Ectodermal cell (in vitro differentiated cells): ENCODE data around the gene SLC18A3.

Experiments used
- H3K27ac ChIP-seq: 2 replicates; pipeline ENCODE4 v1.7.0; 2013; ENCODE audit warnings: mild to moderate bottlenecking, low read depth, low read length; ENCODE audit not compliant: insufficient read depth, poor library complexity, severe bottlenecking
- H3K27me3 ChIP-seq: 2 replicates; pipeline ENCODE4 v1.7.0; 2013; ENCODE audit warnings: mild to moderate bottlenecking, low read length; ENCODE audit not compliant: insufficient read depth, control insufficient read depth, poor library complexity, severe bottlenecking
- H3K36me3 ChIP-seq: one replicate; pipeline ENCODE4 v1.7.0; 2013; ENCODE audit warnings: low read length; ENCODE audit not compliant: control insufficient read depth, insufficient read depth
- H3K4me1 ChIP-seq: one replicate; pipeline ENCODE4 v1.7.0; 2013; ENCODE audit warnings: low read length; ENCODE audit not compliant: control insufficient read depth, insufficient read depth
- H3K4me3 ChIP-seq: 2 replicates; pipeline ENCODE4 v1.7.0; 2013; ENCODE audit warnings: low read depth, low read length, control low read depth; ENCODE audit not compliant: insufficient read depth
- H3K9me3 ChIP-seq: 2 replicates; pipeline ENCODE4 v1.7.0; 2013; ENCODE audit warnings: mild to moderate bottlenecking, low read length, moderate library complexity; ENCODE audit not compliant: control insufficient read depth
- WGBS, 2 experiments: methylation state at CpG; one replicate each; pipeline ENCODE4 v1.1.7; 2013; ENCODE audit warnings: missing lambda C conversion rate in 2 of 2; 5-methylcytosine and 5-hydroxymethylcytosine counted together

SLC18A3 gene

DNA sequence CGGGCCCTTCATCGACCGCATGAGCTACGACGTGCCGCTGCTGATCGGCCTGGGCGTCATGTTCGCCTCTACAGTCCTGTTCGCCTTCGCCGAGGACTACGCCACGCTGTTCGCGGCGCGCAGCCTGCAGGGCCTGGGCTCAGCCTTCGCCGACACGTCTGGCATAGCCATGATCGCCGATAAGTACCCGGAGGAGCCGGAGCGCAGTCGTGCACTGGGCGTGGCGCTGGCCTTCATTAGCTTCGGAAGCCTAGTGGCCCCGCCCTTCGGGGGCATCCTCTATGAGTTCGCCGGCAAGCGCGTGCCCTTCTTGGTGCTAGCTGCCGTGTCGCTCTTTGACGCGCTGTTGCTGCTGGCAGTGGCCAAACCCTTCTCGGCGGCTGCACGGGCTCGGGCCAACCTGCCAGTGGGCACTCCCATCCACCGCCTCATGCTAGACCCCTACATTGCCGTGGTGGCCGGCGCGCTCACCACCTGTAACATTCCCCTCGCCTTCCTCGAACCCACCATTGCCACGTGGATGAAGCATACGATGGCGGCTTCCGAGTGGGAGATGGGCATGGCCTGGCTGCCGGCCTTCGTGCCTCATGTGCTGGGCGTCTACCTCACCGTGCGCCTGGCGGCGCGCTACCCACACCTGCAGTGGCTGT lies 1.2 kb downstream of the SLC18A3 start:
- 8 to 9% methylated on average over 63 of the region's 63 CpGs for WGBS, 2 experiments
- no peak overlapping the region for H3K4me3 ChIP-seq

DNA sequence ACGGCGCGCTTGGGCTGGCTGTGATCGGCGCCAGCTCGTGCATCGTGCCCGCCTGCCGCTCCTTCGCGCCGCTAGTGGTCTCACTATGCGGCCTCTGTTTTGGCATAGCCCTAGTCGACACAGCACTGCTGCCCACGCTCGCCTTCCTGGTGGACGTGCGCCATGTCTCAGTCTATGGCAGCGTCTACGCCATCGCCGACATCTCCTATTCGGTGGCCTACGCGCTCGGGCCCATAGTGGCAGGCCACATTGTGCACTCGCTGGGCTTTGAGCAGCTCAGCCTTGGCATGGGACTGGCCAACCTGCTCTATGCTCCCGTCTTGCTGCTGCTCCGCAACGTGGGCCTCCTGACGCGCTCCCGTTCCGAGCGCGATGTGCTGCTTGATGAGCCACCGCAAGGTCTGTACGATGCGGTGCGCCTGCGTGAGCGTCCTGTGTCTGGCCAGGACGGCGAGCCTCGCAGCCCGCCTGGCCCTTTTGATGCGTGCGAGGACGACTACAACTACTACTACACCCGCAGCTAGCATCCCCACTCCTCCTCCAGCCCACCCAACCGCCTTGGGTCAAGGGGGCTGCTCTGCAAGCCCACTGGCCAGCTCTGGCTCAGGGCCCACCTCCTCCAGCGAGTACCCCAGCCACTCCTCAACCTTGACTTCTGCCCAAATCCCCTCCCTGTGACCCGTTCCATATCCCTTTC lies 1.9 kb downstream of the SLC18A3 start:
- Histone ChIP-seq H3K27me3 (peaks cover 100% of the 10 kb centered on the region), H3K27ac (no peak overlapping the region), H3K4me3 (no peak overlapping the region), H3K9me3 (no peaks in the 10 kb centered on the region), H3K4me1 (peaks cover 21% of the 10 kb centered on the region), H3K36me3 (no peaks in the 10 kb centered on the region)
- 17% methylated on average over 53 of the region's 53 CpGs for WGBS, 2 experiments

More for the DNA sequence above, 1.2 kb downstream of the SLC18A3 start:
- no peaks in the 10 kb centered on the region for H3K36me3 ChIP-seq
- H3K27ac ChIP-seq = no peak overlapping the region
- H3K4me1 ChIP-seq = peaks cover 21% of the 10 kb centered on the region
- peaks cover 100% of the 10 kb centered on the region for H3K27me3 ChIP-seq
- no peaks in the 10 kb centered on the region for H3K9me3 ChIP-seq

GRCh38 chr10:49612513-49613164 lies 2.5 kb downstream of the SLC18A3 start:
- peaks cover 21% of the 10 kb centered on the region for H3K4me1 ChIP-seq
- H3K36me3 ChIP-seq = no peaks in the 10 kb centered on the region
- no peak overlapping the region for H3K27ac ChIP-seq
- 7% methylated on average over 29 of the region's 29 CpGs for WGBS, 2 experiments
- no peaks in the 10 kb centered on the region for H3K9me3 ChIP-seq
- peaks cover 100% of the 10 kb centered on the region for H3K27me3 ChIP-seq
- H3K4me3 ChIP-seq = no peak overlapping the region

- H3K9me3 ChIP-seq = no peaks in the 10 kb centered on the region
- no peaks in the 10 kb centered on the region for H3K36me3 ChIP-seq
- H3K27me3 ChIP-seq = peaks cover 99% of the 10 kb centered on the region
- no peak overlapping the region for H3K27ac ChIP-seq
- H3K4me3 ChIP-seq = no peak overlapping the region
- H3K4me1 ChIP-seq = peaks cover 21% of the 10 kb centered on the region
- 7 to 8% methylated on average over 23 of the region's 23 CpGs for WGBS, 2 experiments
Observed at GRCh38 chr10:49613165-49613881, 3.2 kb downstream of the SLC18A3 start.

DNA sequence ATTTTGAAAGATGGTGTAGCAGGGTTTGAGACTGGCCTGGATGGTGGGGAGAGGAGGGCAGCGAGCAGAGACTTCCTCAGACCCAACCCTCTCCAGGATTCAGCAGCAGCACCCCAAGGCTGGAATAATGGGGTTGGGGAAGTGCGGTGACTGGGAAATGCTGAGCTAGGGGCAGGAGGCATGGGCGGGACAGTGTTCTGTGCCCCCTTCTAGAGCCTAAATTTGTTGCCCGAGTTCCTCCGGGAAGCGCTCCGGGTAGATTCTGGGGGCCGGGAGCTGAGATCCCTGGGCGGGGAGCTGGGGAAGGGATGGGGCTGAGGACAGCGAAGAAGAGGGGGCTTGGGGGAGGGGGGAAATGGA lies 3.8 kb downstream of the SLC18A3 start, which contains the start of gene CHAT:
Gene CHAT, plus strand, starts transcription at position 156 of the 360 bp plus-strand sequence. Its CDS starts 153 bp downstream, at position 309.
- H3K36me3 ChIP-seq = no peaks in the 10 kb centered on the region
- 4 to 5% methylated on average over 10 of the region's 10 CpGs for WGBS, 2 experiments
- peaks cover 21% of the 10 kb centered on the region for H3K4me1 ChIP-seq
- H3K4me3 ChIP-seq = no peak within 1 kb of the TSS
- peaks cover 99% of the 10 kb centered on the region for H3K27me3 ChIP-seq
- no peak within 1 kb of the TSS for H3K27ac ChIP-seq
- H3K9me3 ChIP-seq = no peaks in the 10 kb centered on the region

DNA sequence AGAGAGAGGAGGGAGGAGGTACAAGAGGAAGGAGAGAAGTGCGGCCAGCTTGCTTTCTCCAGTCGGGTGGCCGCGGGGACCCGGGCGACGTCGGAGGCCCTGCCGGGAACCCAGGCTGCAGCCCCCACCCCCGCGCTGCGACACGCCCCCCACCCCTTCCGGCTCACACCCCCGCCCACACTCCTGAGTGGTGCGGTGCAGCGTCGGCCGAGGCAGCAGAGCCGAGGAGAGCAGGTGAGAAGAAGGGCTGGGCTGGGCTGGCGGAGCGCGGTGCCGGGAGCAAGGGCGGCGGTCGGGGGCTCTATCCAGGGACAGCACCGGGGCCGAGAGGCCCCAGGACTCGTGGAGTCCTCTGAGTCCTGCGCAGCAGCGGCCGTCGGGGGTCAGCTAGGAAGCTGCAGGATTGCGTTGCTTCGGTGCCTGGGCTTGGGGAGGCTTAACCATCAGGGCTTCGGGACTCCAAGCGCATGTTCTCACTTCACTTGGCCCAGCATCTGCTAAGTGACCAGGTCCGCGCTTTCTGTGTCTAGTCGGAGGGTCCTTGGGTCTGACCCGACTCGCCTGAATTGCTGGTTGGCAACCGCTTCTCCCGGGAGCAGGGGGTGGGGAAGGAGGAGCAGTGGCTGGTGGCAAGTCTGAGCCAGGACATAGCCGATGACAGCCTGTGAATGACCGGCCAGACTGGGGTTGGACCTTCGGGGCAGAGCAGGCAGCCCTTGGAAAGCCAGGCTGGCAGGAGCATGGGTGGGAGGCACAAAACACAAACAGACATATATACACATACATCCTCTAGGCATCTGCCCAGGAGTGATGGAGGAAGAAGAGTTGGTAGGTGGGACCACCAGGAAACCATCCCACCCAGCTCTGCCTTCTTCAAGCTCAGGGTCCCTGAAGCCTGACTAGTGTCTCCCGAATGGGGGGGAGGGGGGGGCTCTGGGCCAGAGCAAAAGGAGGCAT lies 4.4 kb downstream of the SLC18A3 start:
- Histone ChIP-seq H3K27me3 (peaks cover 94% of the 10 kb centered on the region), H3K36me3 (no peaks in the 10 kb centered on the region), H3K27ac (no peak overlapping the region), H3K4me1 (peaks cover 21% of the 10 kb centered on the region), H3K9me3 (no peaks in the 10 kb centered on the region), H3K4me3 (no peak overlapping the region)
- WGBS, 2 experiments = 11% methylated on average over 45 to 49 of the region's 49 CpGs

DNA sequence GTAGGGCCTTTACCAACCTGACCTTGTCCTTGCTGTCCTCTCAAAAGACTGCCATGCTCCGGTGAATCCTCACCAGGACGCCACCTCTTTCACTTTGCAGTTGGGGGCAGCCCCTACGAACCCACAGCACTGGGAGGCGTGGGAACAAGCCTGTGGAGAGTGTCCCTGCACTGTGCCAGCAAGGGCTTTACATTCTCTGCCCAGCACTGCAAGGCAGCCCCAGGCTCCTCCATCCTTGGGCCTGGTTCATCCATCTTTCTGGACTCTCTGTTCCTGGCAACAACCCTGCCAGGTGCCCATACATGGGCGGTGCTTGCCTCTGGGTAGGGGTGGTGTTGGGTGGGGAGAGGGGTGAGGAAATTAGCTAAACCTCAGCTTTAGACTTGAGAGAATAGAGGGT lies 5.1 kb downstream of the SLC18A3 start:
- H3K9me3 ChIP-seq = no peaks in the 10 kb centered on the region
- no peak overlapping the region for H3K4me3 ChIP-seq
- peaks cover 87% of the 10 kb centered on the region for H3K27me3 ChIP-seq
- no peak overlapping the region for H3K27ac ChIP-seq
- no peaks in the 10 kb centered on the region for H3K36me3 ChIP-seq
- peaks cover 21% of the 10 kb centered on the region for H3K4me1 ChIP-seq
- WGBS, 2 experiments = 85% methylated on average over 5 of the region's 5 CpGs

DNA sequence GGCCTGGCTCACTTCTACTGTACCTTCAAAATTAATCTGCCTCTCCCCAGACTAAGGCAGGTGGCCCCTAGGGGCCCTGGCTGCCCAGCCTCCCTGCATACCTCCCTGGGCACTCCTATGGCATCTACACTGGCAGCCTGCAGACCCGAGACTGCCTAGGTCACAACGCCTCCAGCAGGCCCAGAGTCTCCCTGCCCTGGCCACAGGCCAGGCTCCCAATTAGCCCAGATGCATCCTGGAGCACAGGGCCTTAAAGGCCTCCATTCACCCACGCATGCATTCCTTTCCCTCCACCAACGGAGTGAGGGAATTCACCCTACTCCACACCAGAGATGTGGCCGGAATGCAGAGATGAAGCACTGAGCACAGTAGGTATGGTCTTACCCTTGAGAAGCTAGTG lies 5.6 kb downstream of the SLC18A3 start:
- Histone ChIP-seq H3K4me3 (no peak overlapping the region), H3K4me1 (peaks cover 18% of the 10 kb centered on the region), H3K36me3 (no peaks in the 10 kb centered on the region), H3K9me3 (no peaks in the 10 kb centered on the region), H3K27ac (no peak overlapping the region), H3K27me3 (peaks cover 82% of the 10 kb centered on the region)
- WGBS, 2 experiments = 80 to 81% methylated on average over 5 of the region's 5 CpGs

- Histone ChIP-seq H3K27ac (no peak overlapping the region), H3K4me3 (no peak overlapping the region), H3K9me3 (no peaks in the 10 kb centered on the region), H3K4me1 (peaks cover 14% of the 10 kb centered on the region), H3K36me3 (no peaks in the 10 kb centered on the region), H3K27me3 (peaks cover 74% of the 10 kb centered on the region)
- 85 to 87% methylated on average over 6 of the region's 6 CpGs for WGBS, 2 experiments
Observed at GRCh38 chr10:49616421-49617101, 6.5 kb downstream of the SLC18A3 start.
